Vagina (tissue), 2 donors: ENCODE data around the gene CCR5. TPM values are rescaled to one million over a fixed set of nuclear protein-coding genes. Genes with fewer than 3 reads are reported as not detected.
A peak's percentile ranks its signal among the peaks of the same experiment; 100 is the strongest.
"Not testable (repeated sequence)": the region's sequence is repeated elsewhere in the genome, so short reads cannot be mapped to it uniquely, and the experiment has no call there.

Experiments used
- DNase-seq, 2 donors: peaks; one replicate each; pipeline ENCODE4 v3.0.0-alpha.2; 2017; ENCODE audit errors: extremely low spot score in 2 of 2
- H3K27ac ChIP-seq: fragments of 200-600 bp; sonication (generic); one replicate; pipeline ENCODE4 v1.5.1; 2019
- H3K27me3 ChIP-seq: fragments of 200-600 bp; sonication (generic); one replicate; pipeline ENCODE4 v1.5.1; 2019
- H3K36me3 ChIP-seq, 2 donors: fragments of 200-600 bp; sonication (generic); one replicate each; pipeline ENCODE4 v1.5.1; 2017 to 2019
- H3K4me1 ChIP-seq: fragments of 200-600 bp; sonication (generic); one replicate; pipeline ENCODE4 v1.5.1; 2019
- H3K4me3 ChIP-seq, 2 donors: fragments of 200-600 bp; sonication (generic); 1 replicate in 1 of 2; 2 replicates in 1 of 2; pipeline ENCODE4 v1.5.1; 2016 to 2019
- H3K9me3 ChIP-seq: fragments of 200-600 bp; sonication (generic); one replicate; pipeline ENCODE4 v1.5.1; 2019
- POLR2A ChIP-seq, 2 donors: fragments of 450-650 bp; IDR thresholded peaks; one replicate each; pipeline ENCODE4 v1.6.1; 2017; ENCODE audit warnings: antibody characterized with exemption in 2 of 2, mild to moderate bottlenecking in 2 of 2, moderate library complexity in 2 of 2
- POLR2AphosphoS5 ChIP-seq, 2 donors: sonication (generic); formaldehyde crosslinking; IDR thresholded peaks; one replicate each; pipeline ENCODE4 v1.9.0; 2017; ENCODE audit warnings: antibody characterized with exemption in 2 of 2, mild to moderate bottlenecking in 2 of 2, low read depth in 1 of 2; ENCODE audit not compliant: insufficient read depth in 1 of 2
- intact Hi-C: fragments of 100-400 bp; cut with DNase I; formaldehyde crosslinking; loops from one replicate; pipeline ENCODE4 v1.15.1; 2023
- total RNA-seq: library from RNA; depleted of rRNA; stranded (reverse); fragments of >200 nt; gene quantifications from one replicate; pipeline ENCODE4 v1.2.3, GENCODE V29; 2016
- TF ChIP-seq, protein P1 (sequence below), 3 experiments: fragments of 450-650 bp in 2 of 3; fragments of 200-600 bp in 1 of 3; sonication (generic) in 1 of 3; IDR thresholded peaks; one replicate each; pipeline ENCODE4 v1.5.1; 2017 to 2019; ENCODE audit warnings: antibody characterized with exemption in 3 of 3, mild to moderate bottlenecking in 2 of 3, moderate library complexity in 2 of 3

Gene CCR5
- total RNA-seq: 3.9 TPM

DNA sequence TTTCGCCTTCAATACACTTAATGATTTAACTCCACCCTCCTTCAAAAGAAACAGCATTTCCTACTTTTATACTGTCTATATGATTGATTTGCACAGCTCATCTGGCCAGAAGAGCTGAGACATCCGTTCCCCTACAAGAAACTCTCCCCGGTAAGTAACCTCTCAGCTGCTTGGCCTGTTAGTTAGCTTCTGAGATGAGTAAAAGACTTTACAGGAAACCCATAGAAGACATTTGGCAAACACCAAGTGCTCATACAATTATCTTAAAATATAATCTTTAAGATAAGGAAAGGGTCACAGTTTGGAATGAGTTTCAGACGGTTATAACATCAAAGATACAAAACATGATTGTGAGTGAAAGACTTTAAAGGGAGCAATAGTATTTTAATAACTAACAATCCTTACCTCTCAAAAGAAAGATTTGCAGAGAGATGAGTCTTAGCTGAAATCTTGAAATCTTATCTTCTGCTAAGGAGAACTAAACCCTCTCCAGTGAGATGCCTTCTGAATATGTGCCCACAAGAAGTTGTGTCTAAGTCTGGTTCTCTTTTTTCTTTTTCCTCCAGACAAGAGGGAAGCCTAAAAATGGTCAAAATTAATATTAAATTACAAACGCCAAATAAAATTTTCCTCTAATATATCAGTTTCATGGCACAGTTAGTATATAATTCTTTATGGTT lies at the start of gene CCR5:
Gene CCR5, plus strand, starts transcription at position 108 of the 680 bp plus-strand sequence. CDS start 1,957 bp downstream, outside the sequence.
- H3K4me1 ChIP-seq: no peaks in the 10 kb centered on the region
- H3K4me3 ChIP-seq: peak within 1 kb of the TSS in 1 of 2 donors; percentile 8
- intact Hi-C loops: no loop called here
- no peaks in the 10 kb centered on the region for H3K36me3 ChIP-seq
- peak within 1 kb of the TSS; percentile 19 for H3K27ac ChIP-seq
- no peaks in the 10 kb centered on the region for H3K27me3 ChIP-seq
- no peaks in the 10 kb centered on the region for H3K9me3 ChIP-seq
- no peak for DNase-seq
- TF ChIP-seq, protein P1, sequence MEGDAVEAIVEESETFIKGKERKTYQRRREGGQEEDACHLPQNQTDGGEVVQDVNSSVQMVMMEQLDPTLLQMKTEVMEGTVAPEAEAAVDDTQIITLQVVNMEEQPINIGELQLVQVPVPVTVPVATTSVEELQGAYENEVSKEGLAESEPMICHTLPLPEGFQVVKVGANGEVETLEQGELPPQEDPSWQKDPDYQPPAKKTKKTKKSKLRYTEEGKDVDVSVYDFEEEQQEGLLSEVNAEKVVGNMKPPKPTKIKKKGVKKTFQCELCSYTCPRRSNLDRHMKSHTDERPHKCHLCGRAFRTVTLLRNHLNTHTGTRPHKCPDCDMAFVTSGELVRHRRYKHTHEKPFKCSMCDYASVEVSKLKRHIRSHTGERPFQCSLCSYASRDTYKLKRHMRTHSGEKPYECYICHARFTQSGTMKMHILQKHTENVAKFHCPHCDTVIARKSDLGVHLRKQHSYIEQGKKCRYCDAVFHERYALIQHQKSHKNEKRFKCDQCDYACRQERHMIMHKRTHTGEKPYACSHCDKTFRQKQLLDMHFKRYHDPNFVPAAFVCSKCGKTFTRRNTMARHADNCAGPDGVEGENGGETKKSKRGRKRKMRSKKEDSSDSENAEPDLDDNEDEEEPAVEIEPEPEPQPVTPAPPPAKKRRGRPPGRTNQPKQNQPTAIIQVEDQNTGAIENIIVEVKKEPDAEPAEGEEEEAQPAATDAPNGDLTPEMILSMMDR (IDR thresholded peaks at IDR 0.05): no peak
- TF ChIP-seq POLR2AphosphoS5 (IDR thresholded peaks at IDR 0.05; ENCODE audit: insufficient read depth in 1 of 2, low read depth in 1 of 2) (no peak), POLR2A (IDR thresholded peaks at IDR 0.05) (no peak)

DNA sequence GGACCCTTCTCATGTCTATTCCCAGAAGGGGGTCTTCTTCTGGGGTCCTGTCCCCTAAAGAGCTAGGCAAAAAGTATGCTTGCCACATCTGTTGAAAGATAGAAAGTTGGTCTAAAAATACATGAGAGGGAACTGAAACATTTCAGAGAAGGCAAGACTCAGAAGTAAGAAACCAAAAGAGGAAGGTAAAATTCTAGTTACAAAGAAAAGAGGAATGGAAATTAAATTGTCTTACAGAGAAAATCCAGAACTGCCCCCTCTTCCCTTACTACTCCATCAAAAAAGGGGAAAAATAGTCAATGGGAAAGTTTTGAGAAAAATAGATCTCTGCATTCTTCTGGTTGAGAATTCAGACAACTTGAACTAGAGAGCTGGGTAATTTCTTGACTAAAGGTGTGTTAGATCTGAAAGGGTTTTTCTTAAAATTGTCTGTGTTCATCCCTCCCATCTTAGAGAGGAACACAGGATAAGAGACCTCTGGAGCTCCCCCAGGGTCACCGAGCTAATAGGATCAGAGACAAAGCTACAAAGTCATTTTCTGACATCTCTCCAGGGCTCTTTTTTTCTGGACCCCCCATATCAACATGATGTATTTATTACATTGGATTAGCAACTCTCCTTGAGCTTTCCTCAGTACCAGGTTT lies 49.2 kb upstream of the CCR5 start:
- H3K4me1 ChIP-seq: no peaks in the 10 kb centered on the region
- TF ChIP-seq POLR2A (IDR thresholded peaks at IDR 0.05) (no peak), POLR2AphosphoS5 (IDR thresholded peaks at IDR 0.05; ENCODE audit: insufficient read depth in 1 of 2, low read depth in 1 of 2) (no peak)
- TF ChIP-seq, protein P1 (IDR thresholded peaks at IDR 0.05): no peak
- no peaks in the 10 kb centered on the region for H3K9me3 ChIP-seq
- no peaks in the 10 kb centered on the region for H3K27me3 ChIP-seq
- no peak overlapping the region for H3K4me3 ChIP-seq
- no peak for DNase-seq
- H3K36me3 ChIP-seq: no peaks in the 10 kb centered on the region
- intact Hi-C loops: no loop called here
- H3K27ac ChIP-seq: no peak overlapping the region

DNA sequence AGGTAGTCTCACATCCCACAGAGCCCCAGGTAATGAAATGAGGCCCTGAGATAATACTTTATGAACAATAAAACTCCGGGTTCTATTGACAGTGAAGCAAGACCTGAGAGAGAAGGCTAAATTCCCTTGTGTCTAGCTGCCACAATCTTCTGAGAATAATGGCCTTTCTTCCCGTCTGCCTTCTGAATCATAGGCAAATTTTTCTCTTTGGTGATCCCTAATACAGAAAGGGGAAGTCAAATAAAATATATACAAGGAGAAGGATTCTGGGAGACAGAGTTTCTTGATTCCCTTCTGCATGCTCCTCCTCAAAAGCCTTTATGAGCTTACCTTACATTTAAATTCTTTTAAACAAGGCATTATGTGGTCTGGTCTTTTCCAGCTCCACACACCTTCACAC lies 46.7 kb upstream of the CCR5 start:
- H3K4me1 ChIP-seq: no peaks in the 10 kb centered on the region
- DNase-seq: no peak

DNA sequence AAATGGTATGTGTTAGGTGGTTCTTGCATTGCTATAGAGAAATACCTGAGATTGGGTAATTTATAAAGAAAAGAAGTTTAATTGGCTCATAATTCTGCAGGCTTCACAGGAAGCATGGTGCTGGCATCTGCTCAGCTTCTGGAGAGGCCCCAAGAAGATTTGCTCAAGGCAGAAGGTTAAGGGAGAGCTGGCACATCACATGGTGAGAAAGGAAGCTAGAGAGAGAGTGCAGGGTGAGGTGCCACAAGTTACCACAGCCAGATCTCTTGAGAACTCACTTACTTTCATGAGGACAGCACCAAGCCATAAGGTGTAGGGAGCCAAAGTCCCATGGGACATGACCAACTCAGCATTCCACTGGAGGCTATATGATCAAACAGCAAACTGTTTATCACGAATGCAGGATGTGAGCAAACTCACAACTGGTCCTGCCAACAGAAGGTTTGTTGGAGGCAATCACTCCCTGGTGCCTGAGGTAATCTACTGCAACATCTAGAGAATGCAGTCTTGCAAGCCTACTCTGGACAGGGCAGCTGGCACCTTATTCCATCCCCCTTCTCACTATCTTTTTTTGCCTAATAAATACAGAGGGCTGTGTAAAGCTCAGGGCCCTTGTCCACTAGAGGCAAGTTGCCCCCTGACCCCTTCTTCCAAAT lies 45.0 kb upstream of the CCR5 start:
- DNase-seq: no peak
- intact Hi-C loops: no loop called here
- H3K27ac ChIP-seq: no peak overlapping the region

More for the DNA sequence above, 46.7 kb upstream of the CCR5 start:
- H3K4me3 ChIP-seq: no peak overlapping the region
- intact Hi-C loops: no loop called here
- TF ChIP-seq POLR2A (IDR thresholded peaks at IDR 0.05): no peak
- TF ChIP-seq, protein P1 (IDR thresholded peaks at IDR 0.05): no peak
- TF ChIP-seq POLR2AphosphoS5 (IDR thresholded peaks at IDR 0.05; ENCODE audit: insufficient read depth in 1 of 2, low read depth in 1 of 2): no peak
- no peaks in the 10 kb centered on the region for H3K36me3 ChIP-seq
- H3K9me3 ChIP-seq: no peaks in the 10 kb centered on the region
- no peak overlapping the region for H3K27ac ChIP-seq
- no peaks in the 10 kb centered on the region for H3K27me3 ChIP-seq

DNA sequence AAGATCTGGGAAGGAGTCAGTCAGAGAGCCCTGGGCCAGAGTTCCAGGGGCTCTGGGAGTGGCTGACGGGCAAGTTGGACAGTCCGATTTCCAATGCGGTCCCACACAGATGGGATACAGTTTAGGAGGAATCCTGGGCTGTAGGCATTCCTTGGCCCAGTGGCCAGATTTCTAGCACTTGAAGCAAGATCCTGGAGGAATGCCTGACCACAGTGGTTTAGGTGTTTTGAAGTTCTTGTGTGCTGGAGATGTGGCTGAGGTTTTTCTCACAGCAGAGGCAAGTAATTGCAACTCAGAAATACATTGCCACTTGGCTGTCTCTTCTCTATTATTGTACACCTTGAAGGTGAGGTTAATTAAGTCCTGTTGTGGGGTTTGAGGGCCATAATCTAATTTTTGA lies 40.1 kb upstream of the CCR5 start:
- DNase-seq, intact Hi-C loops, H3K9me3 ChIP-seq, H3K36me3 ChIP-seq, H3K27me3 ChIP-seq, H3K4me1 ChIP-seq, H3K27ac ChIP-seq, H3K4me3 ChIP-seq: not testable (repeated sequence)

More for the DNA sequence above, 45.0 kb upstream of the CCR5 start:
- TF ChIP-seq POLR2AphosphoS5 (IDR thresholded peaks at IDR 0.05; ENCODE audit: insufficient read depth in 1 of 2, low read depth in 1 of 2): no peak
- TF ChIP-seq, protein P1 (IDR thresholded peaks at IDR 0.05): no peak
- no peak for TF ChIP-seq POLR2A (IDR thresholded peaks at IDR 0.05)
- Histone ChIP-seq H3K4me3 (no peak overlapping the region), H3K4me1 (no peaks in the 10 kb centered on the region), H3K36me3 (no peaks in the 10 kb centered on the region), H3K27me3 (no peaks in the 10 kb centered on the region), H3K9me3 (no peaks in the 10 kb centered on the region)
